GM12878 (cell line): ENCODE results near the gene FZD10.

ENCODE experiments used
- CHD2 ChIP-seq: IDR thresholded peaks from 2 replicates; pipeline ENCODE4 v1.6.1; 2011; ENCODE audit warnings: low read depth, low read length, improper control_type of control experiment, borderline replicate concordance
- CTCF ChIP-seq, 3 experiments: IDR thresholded peaks in 2 of 3; conservative IDR thresholded peaks in 1 of 3; 2 replicates each; pipeline ENCODE4 v1.5.1; 2011; ENCODE audit warnings: low read depth in 3 of 3, low read length in 3 of 3, mild to moderate bottlenecking in 3 of 3, control low read depth in 2 of 3, moderate library complexity in 2 of 3, inconsistent platforms in 1 of 3, mixed read lengths in 1 of 3; ENCODE audit not compliant: control insufficient read depth in 2 of 3, insufficient read depth in 1 of 3; ENCODE audit errors: extremely low read depth in 1 of 3
- EP300 ChIP-seq, 2 experiments: fragments of 150-350 bp in 1 of 2; IDR thresholded peaks; 2 replicates each; pipeline ENCODE4 v1.6.1; 2011 to 2012; ENCODE audit warnings: low read depth in 2 of 2, low read length in 2 of 2, borderline replicate concordance in 1 of 2, improper control_type of control experiment in 1 of 2, inconsistent platforms in 1 of 2; ENCODE audit not compliant: control insufficient read depth in 1 of 2
- HDAC6 ChIP-seq: fragments of 200-600 bp; sonication (generic); IDR thresholded peaks from one replicate; pipeline ENCODE4 v1.8.0; 2017; ENCODE audit warnings: antibody characterized with exemption; ENCODE audit not compliant: unreplicated experiment
- JUND ChIP-seq: IDR thresholded peaks from 2 replicates; pipeline ENCODE4 v1.6.1; 2012; ENCODE audit warnings: low read depth, mild to moderate bottlenecking, low read length, improper control_type of control experiment, moderate library complexity
- NR2F1 ChIP-seq: fragments of 450-650 bp; conservative IDR thresholded peaks from 2 replicates; pipeline ENCODE4 v1.6.1; 2017; ENCODE audit warnings: mild to moderate bottlenecking
- TAF1 ChIP-seq: IDR thresholded peaks from 2 replicates; pipeline ENCODE4 v1.6.1; 2011; ENCODE audit warnings: mild to moderate bottlenecking, low read depth, low read length, borderline replicate concordance
- ZBTB4 ChIP-seq: fragments of 450-650 bp; formaldehyde crosslinking; IDR thresholded peaks from 2 replicates; pipeline ENCODE4 v1.4.0; 2022; ENCODE audit warnings: mild to moderate bottlenecking, moderate library complexity

GRCh38 chr12:130142736-130143135, 19.5 kb upstream of the FZD10 start:
- no peak for TF ChIP-seq TAF1
- no peak for TF ChIP-seq CTCF (IDR thresholded peaks at IDR 0.05 in 2 of 3, conservative IDR thresholded peaks at IDR 0.05 in 1 of 3; ENCODE audit: control insufficient read depth in 2 of 3, extremely low read depth in 1 of 3, insufficient read depth in 1 of 3, low read depth in 3 of 3, low read length in 3 of 3)
- no peak for TF ChIP-seq ZBTB4 (CRISPR knock-in tag)
- no peak for TF ChIP-seq CHD2
- TF ChIP-seq NR2F1: no peak
- no peak for TF ChIP-seq EP300 (IDR thresholded peaks at IDR 0.05; ENCODE audit: borderline replicate concordance in 1 of 2, control insufficient read depth in 1 of 2, low read depth in 2 of 2, low read length in 2 of 2)
- no peak for TF ChIP-seq JUND
- no peak for TF ChIP-seq HDAC6
